Measurements from ENCODE around the gene KCNE1.
"Not testable (repeated sequence)": the region's sequence is repeated elsewhere in the genome, so short reads cannot be mapped to it uniquely, and the experiment has no call there.

Gene KCNE1

GRCh38 chr21:34406676-34407075 is 105.3 kb downstream of the KCNE1 start:
- not testable (repeated sequence) for DNase-seq

GRCh38 chr21:34406102-34406501 is 105.9 kb downstream of the KCNE1 start:
- DNase-seq = not testable (repeated sequence)

GRCh38 chr21:34405686-34406085 is 106.3 kb downstream of the KCNE1 start:
- not testable (repeated sequence) for DNase-seq

- DNase-seq = not testable (repeated sequence)
These were observed 107.3 kb downstream of the KCNE1 start for GRCh38 chr21:34404742-34405141.

- not testable (repeated sequence) for DNase-seq
These were observed 111.5 kb downstream of the KCNE1 start for GRCh38 chr21:34400522-34400921.
